GM19468 (cell line): ENCODE results near the gene RAP1A.
"Not testable (repeated sequence)": the region's sequence is repeated elsewhere in the genome, so short reads cannot be mapped to it uniquely, and the experiment has no call there.

Experiments used
- ATAC-seq: cut with Tn5 transposase; IDR thresholded peaks from one replicate; pipeline ENCODE4 v1.9.1; 2021; ENCODE audit warnings: mild to moderate bottlenecking, moderate library complexity, moderate number of reproducible peaks; ENCODE audit not compliant: unreplicated experiment; ENCODE audit errors: extremely low read depth

RAP1A gene

GRCh38 chr1:111625276-111625675 lies 5.7 kb downstream of the RAP1A start:
- ATAC-seq: no peak

GRCh38 chr1:111628153-111628552 lies 8.6 kb downstream of the RAP1A start:
- ATAC-seq: no peak

- no peak for ATAC-seq
Observed at GRCh38 chr1:111629190-111629954, 9.8 kb downstream of the RAP1A start.

- ATAC-seq: no peak
Observed at GRCh38 chr1:111630567-111630966, 11.0 kb downstream of the RAP1A start.

GRCh38 chr1:111631502-111631901 lies 11.9 kb downstream of the RAP1A start:
- ATAC-seq: no peak

GRCh38 chr1:111632771-111633170 lies 13.2 kb downstream of the RAP1A start:
- not testable (repeated sequence) for ATAC-seq

GRCh38 chr1:111633736-111634247 lies 14.2 kb downstream of the RAP1A start:
- no peak for ATAC-seq

GRCh38 chr1:111635324-111636009 lies 15.9 kb downstream of the RAP1A start:
- ATAC-seq: no peak

- ATAC-seq: no peak
Observed at GRCh38 chr1:111638320-111638719, 18.7 kb downstream of the RAP1A start.

GRCh38 chr1:111639602-111640198 lies 20.1 kb downstream of the RAP1A start:
- no peak for ATAC-seq

GRCh38 chr1:111643097-111643496 lies 23.5 kb downstream of the RAP1A start:
- ATAC-seq: no peak

- no peak for ATAC-seq
Observed at GRCh38 chr1:111643696-111644095, 24.1 kb downstream of the RAP1A start.

- no peak for ATAC-seq
Observed at GRCh38 chr1:111644506-111644905, 24.9 kb downstream of the RAP1A start.

GRCh38 chr1:111647736-111648135 lies 28.1 kb downstream of the RAP1A start:
- no peak for ATAC-seq

GRCh38 chr1:111648806-111649205 lies 29.2 kb downstream of the RAP1A start:
- no peak for ATAC-seq

GRCh38 chr1:111649227-111649626 lies 29.6 kb downstream of the RAP1A start:
- ATAC-seq: no peak

GRCh38 chr1:111649648-111650047 lies 30.1 kb downstream of the RAP1A start:
- ATAC-seq: no peak

GRCh38 chr1:111653709-111654108 lies 34.1 kb downstream of the RAP1A start:
- no peak for ATAC-seq

- no peak for ATAC-seq
Observed at GRCh38 chr1:111654839-111655238, 35.2 kb downstream of the RAP1A start.

- no peak for ATAC-seq
Observed at GRCh38 chr1:111656086-111657017, 36.8 kb downstream of the RAP1A start.
